Lower leg skin (tissue), 4 donors: Measurements from ENCODE around the gene SMG1. TPM values are rescaled to one million over a fixed set of nuclear protein-coding genes. Genes with fewer than 3 reads are reported as not detected.
"Not testable (repeated sequence)": the region's sequence is repeated elsewhere in the genome, so short reads cannot be mapped to it uniquely, and the experiment has no call there.

Experiments
- DNase-seq, 2 donors: peaks; one replicate each; pipeline ENCODE4 v3.0.0-alpha.2; 2019; ENCODE audit warnings: low spot score in 2 of 2
- H3K4me3 ChIP-seq: fragments of 200-600 bp; sonication (generic); 2 replicates; pipeline ENCODE4 v1.5.1; 2017; ENCODE audit warnings: mild to moderate bottlenecking, low read depth; ENCODE audit not compliant: poor library complexity, severe bottlenecking
- POLR2A ChIP-seq, 2 donors: fragments of 450-650 bp; IDR thresholded peaks; one replicate each; pipeline ENCODE4 v1.6.1; 2016 to 2017; ENCODE audit warnings: antibody characterized with exemption in 2 of 2, mild to moderate bottlenecking in 1 of 2, moderate library complexity in 1 of 2
- WGBS, 2 donors: methylation state at CpG; one replicate each; pipeline ENCODE4 v1.1.5; 2018; 5-methylcytosine and 5-hydroxymethylcytosine counted together
- intact Hi-C: fragments of 100-400 bp; cut with DNase I; formaldehyde crosslinking; loops from one replicate; pipeline ENCODE4 v1.15.0; 2023; ENCODE audit warnings: low total_unique reads
- total RNA-seq, 4 donors: library from RNA; depleted of rRNA; stranded (reverse); fragments of >200 nt; gene quantifications; one replicate each; pipeline ENCODE4 v1.1.0, GENCODE V29; 2016
- TF ChIP-seq, protein P1 (sequence below), 3 donors: fragments of 450-650 bp; IDR thresholded peaks; one replicate each; pipeline ENCODE4 v1.5.1; 2016; ENCODE audit warnings: antibody characterized with exemption in 3 of 3, mild to moderate bottlenecking in 3 of 3, moderate library complexity in 2 of 3

SMG1 gene
- total RNA-seq: 100 to 1,000 TPM in 3 of 4 donors, 10 to 100 TPM in 1; 86.4 to 187 (median 105) TPM

DNA sequence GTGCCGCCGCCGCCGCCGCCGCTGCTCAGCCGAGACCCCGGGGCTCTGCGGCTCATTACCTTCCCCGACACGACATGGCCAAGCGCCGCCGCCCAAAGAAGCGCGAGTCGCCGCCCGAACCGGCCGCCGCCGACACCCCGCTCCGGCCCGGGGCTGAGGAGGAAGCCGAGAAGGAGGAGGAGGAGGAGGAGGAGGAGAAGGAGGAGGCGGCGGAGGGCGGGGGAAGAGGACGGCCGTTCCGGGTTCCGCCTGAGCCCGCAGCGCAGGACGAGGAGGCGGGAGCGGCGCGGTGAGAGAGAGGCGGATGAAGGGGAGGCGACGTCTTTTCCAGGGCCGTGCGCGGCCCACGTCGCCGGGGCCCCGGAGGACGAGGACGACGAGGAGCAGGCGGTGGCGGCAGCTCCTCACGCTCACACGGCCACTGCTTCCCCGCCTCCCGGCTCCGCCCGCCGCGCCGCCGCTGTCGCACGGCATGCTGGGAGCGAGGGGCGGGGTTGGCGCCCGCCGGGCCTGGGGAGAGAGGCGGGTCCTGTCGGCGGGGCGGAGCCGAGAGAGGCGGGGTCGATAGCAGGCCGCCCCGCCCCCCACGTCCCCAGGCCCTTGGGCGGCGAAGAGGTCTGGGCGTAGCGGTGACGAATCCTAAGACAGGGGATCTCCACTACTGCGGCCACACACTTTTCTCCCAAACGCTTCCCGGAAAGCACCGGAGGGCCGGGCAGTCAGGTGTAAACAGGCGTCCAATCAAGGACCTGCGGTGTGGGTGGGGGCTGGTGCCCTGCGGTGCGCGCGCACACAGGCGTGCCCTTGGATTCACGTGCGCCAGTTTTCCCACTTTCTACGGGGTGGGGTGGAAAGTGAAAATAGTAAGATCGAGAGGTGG is at the start of gene SMG1:
SMG1 (minus strand) TSS at position 423 of the 880 bp plus-strand sequence; CDS start at position 56, 367 bp downstream.
- intact Hi-C loops: not testable (repeated sequence)
- WGBS, 2 donors: 1% methylated on average over 42 to 78 of the region's 104 CpGs
- peak; percentile 90 to 98 for DNase-seq
- H3K4me3 ChIP-seq: peak within 1 kb of the TSS; percentile 72
- peak in 1 of 2 donors; percentile 68 for TF ChIP-seq POLR2A (IDR thresholded peaks at IDR 0.05)

GRCh38 chr16:18975109-18975508 is 48.9 kb upstream of the SMG1 start:
- TF ChIP-seq, protein P1, sequence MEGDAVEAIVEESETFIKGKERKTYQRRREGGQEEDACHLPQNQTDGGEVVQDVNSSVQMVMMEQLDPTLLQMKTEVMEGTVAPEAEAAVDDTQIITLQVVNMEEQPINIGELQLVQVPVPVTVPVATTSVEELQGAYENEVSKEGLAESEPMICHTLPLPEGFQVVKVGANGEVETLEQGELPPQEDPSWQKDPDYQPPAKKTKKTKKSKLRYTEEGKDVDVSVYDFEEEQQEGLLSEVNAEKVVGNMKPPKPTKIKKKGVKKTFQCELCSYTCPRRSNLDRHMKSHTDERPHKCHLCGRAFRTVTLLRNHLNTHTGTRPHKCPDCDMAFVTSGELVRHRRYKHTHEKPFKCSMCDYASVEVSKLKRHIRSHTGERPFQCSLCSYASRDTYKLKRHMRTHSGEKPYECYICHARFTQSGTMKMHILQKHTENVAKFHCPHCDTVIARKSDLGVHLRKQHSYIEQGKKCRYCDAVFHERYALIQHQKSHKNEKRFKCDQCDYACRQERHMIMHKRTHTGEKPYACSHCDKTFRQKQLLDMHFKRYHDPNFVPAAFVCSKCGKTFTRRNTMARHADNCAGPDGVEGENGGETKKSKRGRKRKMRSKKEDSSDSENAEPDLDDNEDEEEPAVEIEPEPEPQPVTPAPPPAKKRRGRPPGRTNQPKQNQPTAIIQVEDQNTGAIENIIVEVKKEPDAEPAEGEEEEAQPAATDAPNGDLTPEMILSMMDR (IDR thresholded peaks at IDR 0.05): no peak
- no peak for TF ChIP-seq POLR2A (IDR thresholded peaks at IDR 0.05)
- intact Hi-C loops: no loop called here
- WGBS, 2 donors: 63 to 72% methylated on average over 3 of the region's 3 CpGs
- DNase-seq: no peak
- no peak overlapping the region for H3K4me3 ChIP-seq

- no peak for DNase-seq
- intact Hi-C loops: loop anchor here (5.0 kb wide), 1 partner anchor 168 kb away; the partner anchor contains the start of gene ARL6IP1
- whole genome bisulfite sequencing, 2 donors: 74 to 75% methylated on average over 4 of the region's 4 CpGs
- no peak for TF ChIP-seq POLR2A (IDR thresholded peaks at IDR 0.05)
- TF ChIP-seq, protein P1 (IDR thresholded peaks at IDR 0.05): no peak
- no peak overlapping the region for H3K4me3 ChIP-seq
Observed at GRCh38 chr16:18969855-18970240, 43.6 kb upstream of the SMG1 start.

DNA sequence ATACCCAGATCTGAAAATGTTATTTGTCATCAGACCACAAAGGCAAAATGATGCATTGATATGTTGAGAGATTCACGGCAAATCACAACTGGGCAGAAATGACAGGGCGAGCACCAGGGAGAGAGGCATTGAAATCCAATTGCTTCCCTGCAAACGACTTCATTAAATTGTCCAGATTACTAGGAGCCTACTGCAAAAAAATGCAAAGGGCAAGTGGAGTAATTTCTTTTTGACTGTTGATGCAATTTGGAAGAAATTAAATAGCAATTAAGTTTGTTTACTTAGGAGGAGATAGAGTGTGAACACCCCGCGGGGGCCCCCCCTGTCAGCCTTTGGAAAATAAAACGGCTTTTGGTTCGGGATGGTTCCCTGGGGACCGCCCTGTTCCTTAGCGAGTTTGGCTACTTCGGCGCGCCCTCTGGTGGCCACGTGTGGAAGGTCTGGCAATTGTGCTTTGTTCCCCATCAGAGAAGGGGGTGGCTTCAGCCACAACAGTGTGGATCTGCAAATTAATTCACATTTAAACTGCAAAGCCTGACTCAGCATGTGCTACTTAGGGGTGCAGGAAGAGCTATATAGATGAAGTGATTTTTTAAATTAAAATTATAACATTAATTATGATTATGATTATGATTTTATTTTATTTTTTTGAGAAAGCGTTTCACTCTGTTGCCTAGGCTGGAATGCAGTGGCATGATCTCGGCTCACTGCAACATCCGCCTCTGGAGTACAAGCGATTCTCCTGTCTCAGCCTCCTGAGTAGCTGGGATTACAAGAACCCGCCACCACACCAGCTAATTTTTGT is 43.0 kb upstream of the SMG1 start:
- DNase-seq: peak; percentile 86 to 97
- WGBS, 2 donors: 22 to 23% methylated on average over 18 of the region's 18 CpGs
- no peak overlapping the region for H3K4me3 ChIP-seq
- no peak for TF ChIP-seq POLR2A (IDR thresholded peaks at IDR 0.05)
- TF ChIP-seq, protein P1 (IDR thresholded peaks at IDR 0.05): peak in 1 of 3 donors; percentile 44
- intact Hi-C loops: loop anchor here (5.0 kb wide), 1 partner anchor 167 kb away; the partner anchor contains the start of gene ARL6IP1

GRCh38 chr16:18966791-18967190 is 40.6 kb upstream of the SMG1 start:
- 96 to 97% methylated on average over 5 of the region's 5 CpGs for WGBS, 2 donors
- intact Hi-C loops: loop anchor here (5.0 kb wide), 1 partner anchor 164 kb away; the partner anchor contains the start of gene ARL6IP1

More at GRCh38 chr16:18966791-18967190, 40.6 kb upstream of the SMG1 start:
- TF ChIP-seq, protein P1 (IDR thresholded peaks at IDR 0.05): no peak
- no peak for TF ChIP-seq POLR2A (IDR thresholded peaks at IDR 0.05)
- no peak for DNase-seq
- H3K4me3 ChIP-seq: no peak overlapping the region
